22Rv1 (cell line): ENCODE results near the gene SPECC1.

Experiments
- ZFX ChIP-seq: fragments of 450-650 bp; IDR thresholded peaks from 2 replicates; pipeline ENCODE4 v1.6.1; 2017; ENCODE audit warnings: antibody characterized with exemption, borderline replicate concordance
- TF ChIP-seq, protein P1 (sequence below): fragments of 450-650 bp; IDR thresholded peaks from 2 replicates; pipeline ENCODE4 v1.5.1; 2017; ENCODE audit warnings: mild to moderate bottlenecking

DNA sequence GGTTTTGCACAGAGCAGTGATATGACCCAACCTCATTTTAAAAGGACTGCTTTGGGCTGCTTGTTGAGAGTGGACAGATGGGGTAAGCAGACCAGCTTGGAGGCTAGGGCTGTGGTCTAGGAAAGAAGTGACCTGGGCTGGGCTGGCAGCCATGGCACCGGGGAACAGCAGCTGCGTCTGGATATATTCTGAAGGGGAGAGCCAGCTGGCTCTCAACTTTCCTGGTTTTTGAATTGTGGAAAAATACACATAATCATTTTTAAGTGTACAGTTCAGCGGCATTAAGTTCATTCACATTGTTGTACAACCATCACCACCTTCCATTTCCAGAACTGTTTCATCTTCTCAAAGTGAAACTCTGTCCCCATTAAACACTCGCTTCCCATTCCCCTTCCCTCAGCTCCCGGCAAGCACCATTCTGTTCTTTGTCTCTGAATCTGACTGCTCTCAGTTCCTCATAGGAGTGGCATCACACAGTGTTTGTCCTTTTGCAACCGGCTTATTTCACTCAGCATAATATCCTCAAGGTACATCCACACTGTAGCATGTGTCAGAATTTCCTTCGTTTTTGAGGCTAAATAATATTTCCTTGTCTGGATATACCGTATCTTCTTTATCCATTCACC is 113.2 kb downstream of the SPECC1 start:
- TF ChIP-seq, protein P1, sequence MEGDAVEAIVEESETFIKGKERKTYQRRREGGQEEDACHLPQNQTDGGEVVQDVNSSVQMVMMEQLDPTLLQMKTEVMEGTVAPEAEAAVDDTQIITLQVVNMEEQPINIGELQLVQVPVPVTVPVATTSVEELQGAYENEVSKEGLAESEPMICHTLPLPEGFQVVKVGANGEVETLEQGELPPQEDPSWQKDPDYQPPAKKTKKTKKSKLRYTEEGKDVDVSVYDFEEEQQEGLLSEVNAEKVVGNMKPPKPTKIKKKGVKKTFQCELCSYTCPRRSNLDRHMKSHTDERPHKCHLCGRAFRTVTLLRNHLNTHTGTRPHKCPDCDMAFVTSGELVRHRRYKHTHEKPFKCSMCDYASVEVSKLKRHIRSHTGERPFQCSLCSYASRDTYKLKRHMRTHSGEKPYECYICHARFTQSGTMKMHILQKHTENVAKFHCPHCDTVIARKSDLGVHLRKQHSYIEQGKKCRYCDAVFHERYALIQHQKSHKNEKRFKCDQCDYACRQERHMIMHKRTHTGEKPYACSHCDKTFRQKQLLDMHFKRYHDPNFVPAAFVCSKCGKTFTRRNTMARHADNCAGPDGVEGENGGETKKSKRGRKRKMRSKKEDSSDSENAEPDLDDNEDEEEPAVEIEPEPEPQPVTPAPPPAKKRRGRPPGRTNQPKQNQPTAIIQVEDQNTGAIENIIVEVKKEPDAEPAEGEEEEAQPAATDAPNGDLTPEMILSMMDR, result no peak
- TF ChIP-seq ZFX, result no peak
